Esophagus (tissue), 2 donors: ENCODE data around the gene MRGPRX3. TPM values are rescaled to one million over a fixed set of nuclear protein-coding genes. Genes with fewer than 3 reads are reported as not detected.
"Not testable (repeated sequence)": the region's sequence is repeated elsewhere in the genome, so short reads cannot be mapped to it uniquely, and the experiment has no call there.

ENCODE experiments used
- H3K27ac ChIP-seq, 2 donors: one replicate each; pipeline ENCODE4 v1.5.1; 2013; ENCODE audit warnings: low read depth in 2 of 2, mild to moderate bottlenecking in 2 of 2, inconsistent platforms in 1 of 2, low read length in 1 of 2, moderate library complexity in 1 of 2
- H3K27me3 ChIP-seq, 2 donors: one replicate each; pipeline ENCODE4 v1.6.1; 2013; ENCODE audit warnings: low read length in 2 of 2, control low read depth in 1 of 2, mild to moderate bottlenecking in 1 of 2; ENCODE audit not compliant: insufficient read depth in 2 of 2, control insufficient read depth in 1 of 2
- H3K36me3 ChIP-seq, 2 donors: one replicate each; pipeline ENCODE4 v1.6.1; 2013; ENCODE audit warnings: low read length in 1 of 2; ENCODE audit not compliant: control insufficient read depth in 2 of 2, insufficient read depth in 2 of 2
- H3K4me1 ChIP-seq, 2 donors: one replicate each; pipeline ENCODE4 v1.6.1; 2013; ENCODE audit warnings: low read length in 1 of 2; ENCODE audit not compliant: control insufficient read depth in 2 of 2, insufficient read depth in 2 of 2
- H3K4me3 ChIP-seq, 2 donors: one replicate each; pipeline ENCODE4 v1.5.1; 2013; ENCODE audit warnings: low read length in 2 of 2, mild to moderate bottlenecking in 2 of 2, low read depth in 1 of 2, moderate library complexity in 1 of 2
- H3K9me3 ChIP-seq, 2 donors: one replicate each; pipeline ENCODE4 v1.6.1; 2013; ENCODE audit warnings: mild to moderate bottlenecking in 2 of 2, low read depth in 1 of 2, low read length in 1 of 2, moderate library complexity in 1 of 2; ENCODE audit not compliant: control insufficient read depth in 2 of 2, insufficient read depth in 1 of 2
- WGBS, 2 donors: extraction: QIAGEN DNeasy Blood & Tissue Kit; methylation state at CpG; one replicate each; pipeline ENCODE4 v1.1.7; 2013; 5-methylcytosine and 5-hydroxymethylcytosine counted together
- polyA plus RNA-seq, 2 donors: library from polyadenylated mRNA; stranded (reverse); fragments of 200-250 nt; gene quantifications; one replicate each; pipeline ENCODE4 v1.2.3, GENCODE V29; 2013
- donor health status: healthy with polysubstance abuse.
- donor health status: Bipolar disorder and iron deficiency.

MRGPRX3 gene
- polyA plus RNA-seq, 2 donors = 0.12 to 0.33 TPM

DNA sequence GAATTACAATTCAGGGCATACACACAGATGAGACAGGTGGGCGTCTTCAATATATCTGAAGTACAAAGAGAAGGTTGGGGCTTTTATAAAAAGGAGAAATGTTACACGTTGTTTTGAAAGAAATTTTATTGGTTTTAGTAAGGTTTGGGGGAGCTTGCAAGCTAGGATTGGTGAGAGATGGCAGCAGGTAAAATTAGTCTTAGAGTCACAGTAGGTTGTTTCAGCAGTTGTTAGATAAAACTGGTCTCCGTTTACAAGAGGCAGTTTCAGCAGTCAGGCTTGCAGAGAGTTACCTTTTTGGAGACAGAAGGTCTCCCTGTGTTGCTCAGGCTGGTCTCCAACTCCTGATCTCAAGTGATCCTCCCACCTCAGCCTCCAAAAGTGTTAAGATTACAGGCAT is 24.1 kb upstream of the MRGPRX3 start:
- H3K9me3 ChIP-seq = no peaks in the 10 kb centered on the region
- H3K27ac ChIP-seq = no peak overlapping the region
- no peaks in the 10 kb centered on the region for H3K36me3 ChIP-seq
- H3K4me1 ChIP-seq = no peaks in the 10 kb centered on the region
- no peak overlapping the region for H3K4me3 ChIP-seq
- no peaks in the 10 kb centered on the region for H3K27me3 ChIP-seq
- 63 to 66% methylated on average over 3 of the region's 3 CpGs for WGBS, 2 donors

DNA sequence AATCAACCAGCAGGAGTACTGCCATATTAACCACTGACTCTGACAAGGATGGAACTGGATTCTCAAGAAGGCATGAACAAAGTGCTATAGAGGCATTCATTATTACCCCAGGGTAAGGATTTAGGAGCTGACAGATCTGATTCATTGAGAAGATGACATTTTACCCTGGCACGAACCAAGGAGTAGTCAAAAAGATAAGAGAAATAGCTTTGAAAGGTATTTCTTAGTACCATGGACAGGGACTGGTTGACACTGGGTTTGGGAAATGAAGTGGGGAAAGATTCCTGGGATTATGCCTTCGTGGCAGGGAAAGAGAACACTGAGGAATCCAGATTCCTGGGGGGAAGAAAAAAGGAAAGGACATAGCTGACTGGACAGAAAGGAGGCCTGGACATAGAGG is 21.4 kb upstream of the MRGPRX3 start:
- Histone ChIP-seq H3K4me3 (no peak overlapping the region), H3K27ac (no peak overlapping the region), H3K36me3 (no peaks in the 10 kb centered on the region), H3K9me3 (no peaks in the 10 kb centered on the region), H3K27me3 (no peaks in the 10 kb centered on the region), H3K4me1 (no peaks in the 10 kb centered on the region)
- 18 to 21% methylated on average over 2 of the region's 2 CpGs for WGBS, 2 donors

DNA sequence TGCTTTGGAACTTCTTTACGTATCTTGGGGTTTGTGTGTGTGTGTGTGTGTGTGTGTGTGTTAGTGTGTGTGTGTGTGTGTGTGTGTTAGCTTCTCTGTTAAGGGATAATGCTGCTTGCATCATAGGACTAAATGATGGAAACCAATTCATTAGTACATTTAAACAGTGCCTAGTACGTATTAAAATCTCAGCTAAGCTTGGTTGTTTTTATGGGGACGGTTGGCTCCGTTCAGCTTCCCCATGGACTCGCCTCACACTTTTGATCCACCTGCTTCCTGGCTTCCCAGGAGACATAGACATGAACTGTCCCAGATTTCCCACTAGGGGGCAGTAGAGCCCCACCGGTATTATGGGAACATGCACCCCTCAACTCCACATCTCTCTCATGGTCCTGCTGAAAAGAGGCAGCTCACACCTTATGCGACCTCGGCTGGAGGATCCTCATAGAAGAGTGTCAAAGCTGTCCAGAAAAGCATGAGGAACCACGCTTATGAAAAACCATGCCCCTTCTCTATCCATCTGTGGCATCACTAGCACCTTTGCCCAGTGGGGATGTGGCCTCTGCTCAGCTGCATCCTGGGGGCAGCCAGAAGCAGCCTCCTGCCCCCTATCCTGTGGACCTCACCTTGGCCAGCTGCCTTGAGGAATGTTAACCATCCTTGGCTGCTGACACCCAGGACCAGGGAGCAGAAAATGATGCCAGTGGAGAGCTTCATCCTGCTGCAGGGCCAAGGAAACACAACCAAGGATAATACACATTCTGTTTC is 16.8 kb upstream of the MRGPRX3 start:
- 3 to 5% methylated on average over 9 of the region's 9 CpGs for WGBS, 2 donors
- Histone ChIP-seq H3K4me1 (no peaks in the 10 kb centered on the region), H3K36me3 (no peaks in the 10 kb centered on the region), H3K9me3 (no peaks in the 10 kb centered on the region), H3K4me3 (no peak overlapping the region), H3K27me3 (no peaks in the 10 kb centered on the region), H3K27ac (no peak overlapping the region)

DNA sequence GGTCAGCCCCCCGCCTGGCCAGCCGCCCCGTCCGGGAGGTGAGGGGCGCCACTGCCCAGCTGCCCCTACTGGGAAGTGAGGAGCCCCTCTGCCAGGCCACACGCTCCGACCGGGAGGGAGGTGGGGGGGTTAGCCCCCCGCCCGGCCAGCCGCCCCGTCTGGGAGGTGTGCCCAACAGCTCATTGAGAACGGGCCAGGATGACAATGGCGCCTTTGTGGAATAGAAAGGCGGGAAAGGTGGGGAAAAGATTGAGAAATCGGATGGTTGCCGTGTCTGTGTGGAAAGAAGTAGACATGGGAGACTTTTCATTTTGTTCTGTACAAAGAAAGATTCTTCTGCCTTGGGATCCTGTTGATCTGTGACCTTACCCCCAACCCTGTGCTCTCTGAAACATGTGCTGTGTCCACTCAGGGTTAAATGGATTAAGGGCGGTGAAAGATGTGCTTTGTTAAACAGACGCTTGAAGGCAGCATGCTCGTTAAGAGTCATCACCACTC is 11.0 kb upstream of the MRGPRX3 start:
- 75 to 89% methylated on average over 16 to 20 of the region's 20 CpGs for WGBS, 2 donors
- not testable (repeated sequence) for H3K9me3 ChIP-seq, H3K4me3 ChIP-seq, H3K4me1 ChIP-seq, H3K36me3 ChIP-seq, H3K27me3 ChIP-seq, H3K27ac ChIP-seq

DNA sequence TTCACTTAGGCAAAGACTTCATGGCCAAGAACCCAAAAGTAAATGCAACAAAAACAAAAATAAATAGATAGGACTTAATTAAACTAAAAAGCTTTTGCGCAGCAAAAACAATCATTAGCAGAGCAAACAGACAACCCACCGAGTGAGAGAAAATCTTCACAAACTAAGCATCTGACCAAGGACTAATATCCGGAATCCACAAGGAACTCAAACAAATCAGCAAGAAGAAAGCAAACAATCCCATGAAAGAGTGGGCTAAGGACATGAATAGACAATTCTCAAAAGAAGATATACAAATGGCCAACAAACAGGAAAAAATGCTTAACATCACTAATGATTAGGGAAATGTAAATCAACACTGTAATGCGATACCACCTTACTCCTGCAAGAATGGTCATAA is 1.3 kb upstream of the MRGPRX3 start:
- not testable (repeated sequence) for H3K9me3 ChIP-seq
- WGBS, 2 donors = 74 to 86% methylated on average over 4 of the region's 4 CpGs

DNA sequence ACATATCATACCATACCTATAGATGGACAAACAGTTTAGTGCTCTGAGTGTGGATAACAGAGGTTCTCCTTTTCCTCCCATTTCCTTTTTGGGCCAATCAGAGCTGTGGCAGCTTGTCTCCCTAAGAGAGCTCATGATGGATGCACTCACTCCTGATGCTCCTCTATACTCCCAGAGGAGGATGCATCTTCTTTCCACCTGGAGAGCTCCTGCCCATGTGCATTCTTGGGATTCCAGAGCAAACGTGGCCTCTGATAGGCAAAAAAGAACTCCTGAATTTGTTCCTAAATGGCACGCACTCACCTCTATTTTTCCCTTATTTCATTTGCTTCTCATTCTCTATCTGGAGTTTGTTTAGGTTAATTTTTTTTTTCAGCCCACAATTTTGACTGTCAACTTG is 2.9 kb downstream of the MRGPRX3 start:
- no peak overlapping the region for H3K27ac ChIP-seq
- no peaks in the 10 kb centered on the region for H3K4me1 ChIP-seq
- H3K9me3 ChIP-seq = no peaks in the 10 kb centered on the region
- H3K27me3 ChIP-seq = no peaks in the 10 kb centered on the region
- H3K36me3 ChIP-seq = no peaks in the 10 kb centered on the region
- 33 to 54% methylated on average over 2 of the region's 2 CpGs for WGBS, 2 donors
- no peak overlapping the region for H3K4me3 ChIP-seq

More for the DNA sequence above, 1.3 kb upstream of the MRGPRX3 start:
- H3K4me1 ChIP-seq, H3K27me3 ChIP-seq, H3K36me3 ChIP-seq, H3K27ac ChIP-seq, H3K4me3 ChIP-seq: not testable (repeated sequence)

DNA sequence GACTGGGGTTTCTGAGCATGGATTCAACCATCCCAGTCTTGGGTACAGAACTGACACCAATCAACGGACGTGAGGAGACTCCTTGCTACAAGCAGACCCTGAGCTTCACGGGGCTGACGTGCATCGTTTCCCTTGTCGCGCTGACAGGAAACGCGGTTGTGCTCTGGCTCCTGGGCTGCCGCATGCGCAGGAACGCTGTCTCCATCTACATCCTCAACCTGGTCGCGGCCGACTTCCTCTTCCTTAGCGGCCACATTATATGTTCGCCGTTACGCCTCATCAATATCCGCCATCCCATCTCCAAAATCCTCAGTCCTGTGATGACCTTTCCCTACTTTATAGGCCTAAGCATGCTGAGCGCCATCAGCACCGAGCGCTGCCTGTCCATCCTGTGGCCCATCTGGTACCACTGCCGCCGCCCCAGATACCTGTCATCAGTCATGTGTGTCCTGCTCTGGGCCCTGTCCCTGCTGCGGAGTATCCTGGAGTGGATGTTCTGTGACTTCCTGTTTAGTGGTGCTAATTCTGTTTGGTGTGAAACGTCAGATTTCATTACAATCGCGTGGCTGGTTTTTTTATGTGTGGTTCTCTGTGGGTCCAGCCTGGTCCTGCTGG is 4.9 kb downstream of the MRGPRX3 start:
- H3K9me3 ChIP-seq = no peaks in the 10 kb centered on the region
- H3K4me3 ChIP-seq = no peak overlapping the region
- 95 to 96% methylated on average over 29 of the region's 29 CpGs for WGBS, 2 donors
- H3K27me3 ChIP-seq = no peaks in the 10 kb centered on the region
- no peaks in the 10 kb centered on the region for H3K4me1 ChIP-seq
- H3K36me3 ChIP-seq = no peaks in the 10 kb centered on the region
- no peak overlapping the region for H3K27ac ChIP-seq

DNA sequence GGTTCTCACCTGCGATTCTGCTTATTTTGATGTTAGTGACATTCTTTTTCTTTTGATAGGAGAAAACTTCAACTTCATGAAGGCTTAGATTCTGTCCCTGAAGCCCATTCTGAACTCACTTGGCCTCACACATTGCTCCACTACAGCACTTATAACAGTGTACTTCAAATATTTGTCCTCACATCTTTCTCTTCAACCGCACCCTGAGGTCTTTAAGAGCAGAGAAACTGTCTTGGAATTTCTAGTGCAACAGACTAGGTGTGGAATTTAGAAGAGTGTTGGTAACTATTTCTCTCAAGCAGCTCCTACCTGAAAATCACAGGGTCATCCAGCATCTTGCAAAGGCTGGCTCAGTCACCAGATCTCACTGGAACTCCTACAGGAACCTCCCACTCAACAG is 7.8 kb downstream of the MRGPRX3 start:
- H3K4me1 ChIP-seq = no peaks in the 10 kb centered on the region
- peaks cover 0 to 2% of the 10 kb centered on the region in 2 donors for H3K9me3 ChIP-seq
- no peak overlapping the region for H3K27ac ChIP-seq
- 87 to 93% methylated on average over 2 of the region's 2 CpGs for WGBS, 2 donors
- H3K36me3 ChIP-seq = no peaks in the 10 kb centered on the region
- H3K27me3 ChIP-seq = peaks cover 0 to 3% of the 10 kb centered on the region in 2 donors
- H3K4me3 ChIP-seq = no peak overlapping the region

DNA sequence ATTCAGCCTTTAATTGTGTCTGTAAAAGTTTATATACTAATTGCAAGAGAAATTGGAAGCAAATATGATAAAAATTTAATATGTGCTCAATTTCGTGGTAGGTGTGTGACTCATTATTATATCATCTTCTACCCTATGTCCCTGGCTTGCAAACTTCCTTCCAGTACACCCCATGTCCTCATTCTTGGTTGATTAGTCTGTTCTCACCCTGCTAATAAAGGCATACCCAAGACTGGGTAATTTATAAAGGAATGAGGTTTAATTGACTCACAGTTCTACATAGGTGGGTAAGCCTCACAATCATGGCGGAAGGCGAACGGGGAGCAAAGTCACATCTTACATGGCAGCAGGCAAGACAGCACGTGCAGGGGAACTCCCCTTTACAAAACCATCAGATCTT is 11.9 kb downstream of the MRGPRX3 start:
- no peak overlapping the region for H3K27ac ChIP-seq
- 52 to 60% methylated on average over 5 of the region's 5 CpGs for WGBS, 2 donors
- no peak overlapping the region for H3K4me3 ChIP-seq
- no peaks in the 10 kb centered on the region for H3K36me3 ChIP-seq
- H3K4me1 ChIP-seq = no peaks in the 10 kb centered on the region
- peaks cover 0 to 2% of the 10 kb centered on the region in 2 donors for H3K9me3 ChIP-seq
- peaks cover 0 to 4% of the 10 kb centered on the region in 2 donors for H3K27me3 ChIP-seq

DNA sequence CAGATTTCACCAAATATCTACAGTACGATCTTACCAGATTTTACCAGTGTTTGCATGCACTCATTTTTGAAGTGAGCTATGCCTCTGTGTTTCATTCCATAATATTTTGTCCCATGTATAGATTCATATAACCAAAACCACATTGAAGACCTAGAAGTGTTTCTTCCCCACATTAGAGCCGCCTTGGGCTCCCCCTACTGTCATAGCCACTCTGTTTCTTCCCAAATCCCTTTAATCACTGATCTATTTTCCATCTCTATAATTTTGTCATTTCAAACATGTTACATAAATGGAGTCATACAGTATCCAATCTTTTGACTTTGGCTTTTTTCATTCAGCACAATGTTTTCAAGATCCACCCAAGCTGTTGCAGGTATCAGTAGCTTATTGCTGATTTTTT is 12.7 kb downstream of the MRGPRX3 start:
- Histone ChIP-seq H3K27ac (no peak overlapping the region), H3K4me3 (no peak overlapping the region), H3K4me1 (no peaks in the 10 kb centered on the region), H3K27me3 (peaks cover 0 to 4% of the 10 kb centered on the region in 2 donors), H3K36me3 (no peaks in the 10 kb centered on the region), H3K9me3 (peaks cover 0 to 2% of the 10 kb centered on the region in 2 donors)
- WGBS, 2 donors = 52 to 74% methylated on average over 2 of the region's 2 CpGs
